Activated CD4-positive, alpha-beta T cell treated with anti-CD3 and anti-CD28 coated beads, Interleukin-10, Interleukin-2, amounts not matched to agents 100 ng/mL and 50 ng/mL, durations not matched to agents 16 hours and 8 hours (primary cell): ENCODE results near the gene RPN2.
A peak's percentile ranks its signal among the peaks of the same experiment; 100 is the strongest.

ENCODE experiments used
- DNase-seq: peaks from one replicate; pipeline ENCODE4 v3.0.0-alpha.2; 2020

Gene RPN2

DNA sequence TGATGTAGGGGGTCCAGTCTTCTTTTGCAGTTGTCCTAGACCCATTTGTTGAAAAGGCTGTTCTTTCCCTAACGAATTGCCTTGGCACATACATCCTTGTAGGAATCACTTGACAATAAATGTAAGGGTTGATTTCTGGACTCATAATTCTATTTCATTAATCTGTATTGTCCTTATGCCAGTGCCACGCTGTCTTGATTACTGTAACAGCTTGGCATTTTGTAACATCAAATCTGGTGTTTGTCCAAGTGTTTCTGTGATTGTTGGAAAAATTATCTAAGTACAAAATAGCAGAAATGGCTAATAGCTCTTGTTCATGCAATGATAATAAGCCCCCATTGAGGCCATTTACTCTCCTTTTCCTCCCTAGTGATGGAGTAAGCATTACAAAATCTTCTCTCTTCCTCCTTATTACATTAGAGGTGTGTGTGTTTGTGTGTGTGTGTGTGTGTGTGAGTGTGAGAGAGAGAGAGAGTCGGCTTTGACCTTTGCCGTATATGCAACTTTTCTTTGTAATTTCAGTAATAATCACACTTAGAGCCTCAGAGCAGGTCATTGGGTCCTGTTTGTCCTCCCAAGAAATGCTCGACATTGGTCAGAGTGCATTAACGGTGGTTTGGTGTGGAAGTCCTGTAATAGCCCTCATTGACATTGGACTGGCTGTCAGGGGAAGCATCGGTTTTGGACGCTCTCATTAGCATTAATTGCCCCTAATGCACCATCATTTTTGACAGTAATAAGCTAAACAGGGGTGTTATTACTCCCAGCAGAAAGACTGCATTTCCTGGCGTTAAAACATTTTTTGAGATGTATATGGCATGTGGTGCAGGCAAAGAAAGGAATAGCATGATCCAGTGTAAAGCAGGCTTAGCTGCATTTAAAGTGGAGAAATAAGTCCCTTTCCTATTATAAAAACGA, 40.9 kb downstream of the RPN2 start:
- no peak for DNase-seq

DNA sequence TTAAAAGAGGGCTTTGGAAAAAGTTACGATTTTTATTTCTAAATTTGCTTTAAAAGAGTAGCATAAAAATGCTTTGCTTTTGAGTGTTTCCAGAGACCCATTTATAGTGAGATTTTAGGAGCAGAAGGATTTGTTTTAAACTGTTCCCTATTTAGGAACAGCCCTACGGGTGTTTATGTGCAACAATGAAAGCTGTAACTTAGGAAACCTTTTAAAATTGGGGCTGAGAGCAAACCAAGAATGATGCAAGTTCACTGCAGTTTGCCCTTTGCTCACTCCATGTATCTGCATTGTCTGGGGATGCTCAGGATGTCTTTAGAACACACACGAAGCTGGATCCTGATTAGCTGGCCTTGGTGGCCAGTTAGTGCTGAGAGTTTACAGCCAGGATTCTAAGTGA, 41.6 kb downstream of the RPN2 start:
- DNase-seq, result no peak

DNA sequence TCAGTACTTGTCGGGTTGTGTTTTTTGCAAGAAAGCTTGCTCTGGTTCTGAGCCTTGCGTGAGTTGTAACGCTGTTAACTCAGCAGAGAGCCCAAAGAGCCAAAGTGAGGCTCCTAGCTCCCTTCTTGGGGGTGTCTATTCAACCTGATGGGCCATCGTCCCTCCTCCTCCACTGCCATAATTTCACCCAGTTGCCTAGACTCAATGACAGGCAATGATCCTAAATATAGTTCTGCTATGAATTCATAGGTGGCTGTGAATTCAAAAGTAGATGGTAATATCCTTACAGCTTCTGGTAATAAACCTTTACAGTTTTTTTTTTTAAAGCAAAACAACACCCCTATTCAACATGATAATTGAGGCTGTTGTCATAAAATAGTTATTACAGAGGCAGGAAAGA, 43.0 kb downstream of the RPN2 start:
- no peak for DNase-seq

DNA sequence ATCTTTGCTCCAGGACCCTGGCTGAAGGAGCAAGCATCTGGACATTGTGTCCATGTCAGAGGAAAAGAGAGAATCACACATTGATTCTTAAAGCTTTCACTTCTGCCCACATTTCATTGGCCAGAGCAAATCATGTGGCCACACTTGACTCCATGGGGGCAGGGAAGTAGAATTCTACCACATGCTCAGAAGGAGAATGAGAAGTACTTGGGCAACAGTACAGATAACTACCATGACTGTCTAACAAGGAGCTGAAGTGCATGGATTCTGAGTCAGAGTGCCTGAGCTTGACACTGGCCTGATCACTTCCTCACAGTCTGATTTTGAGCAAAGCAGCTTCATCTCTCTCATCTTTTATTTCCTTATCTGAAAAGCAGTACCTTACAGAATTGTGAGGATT, 43.9 kb downstream of the RPN2 start:
- peak; percentile 18 for DNase-seq

DNA sequence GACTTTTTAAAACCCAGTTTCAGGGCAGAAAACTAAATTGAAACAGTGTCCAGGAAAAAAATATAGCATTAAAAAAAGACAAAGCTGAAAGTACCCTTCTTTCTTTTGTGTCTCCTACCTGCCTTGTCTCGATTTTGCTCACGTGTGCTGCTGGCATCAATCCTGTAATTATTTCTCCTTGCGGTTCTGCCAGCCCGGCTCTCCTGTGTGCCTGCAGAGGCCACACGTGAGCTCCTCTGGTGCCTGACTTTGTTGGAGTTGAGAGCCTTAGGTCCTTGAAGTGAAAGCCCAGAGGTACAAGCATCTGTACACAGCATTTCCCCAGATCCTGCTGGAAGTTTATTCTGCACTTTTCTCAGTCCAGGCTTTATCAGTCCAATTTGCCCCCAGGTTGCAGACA, 46.0 kb downstream of the RPN2 start:
- DNase-seq, result no peak

DNA sequence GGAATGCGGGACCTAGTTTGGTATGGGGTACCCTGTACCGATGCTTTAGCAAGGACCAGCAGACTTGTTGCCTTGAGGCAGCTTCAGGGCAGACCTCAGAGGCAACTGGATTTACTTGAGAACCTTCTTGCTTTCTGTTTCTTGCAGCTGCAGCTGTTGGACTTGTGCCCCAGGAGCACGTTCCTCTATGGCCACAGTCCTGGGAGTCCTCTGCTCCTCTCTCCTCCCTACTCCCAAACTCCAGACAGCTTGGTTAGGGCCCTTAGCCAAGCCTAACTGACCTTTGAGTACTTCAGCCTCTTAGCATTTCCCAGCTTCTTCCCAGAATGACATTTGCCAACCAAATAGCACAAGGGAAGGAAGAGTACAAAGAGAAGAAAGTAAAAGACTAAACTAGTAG, 47.8 kb downstream of the RPN2 start:
- DNase-seq, result no peak

DNA sequence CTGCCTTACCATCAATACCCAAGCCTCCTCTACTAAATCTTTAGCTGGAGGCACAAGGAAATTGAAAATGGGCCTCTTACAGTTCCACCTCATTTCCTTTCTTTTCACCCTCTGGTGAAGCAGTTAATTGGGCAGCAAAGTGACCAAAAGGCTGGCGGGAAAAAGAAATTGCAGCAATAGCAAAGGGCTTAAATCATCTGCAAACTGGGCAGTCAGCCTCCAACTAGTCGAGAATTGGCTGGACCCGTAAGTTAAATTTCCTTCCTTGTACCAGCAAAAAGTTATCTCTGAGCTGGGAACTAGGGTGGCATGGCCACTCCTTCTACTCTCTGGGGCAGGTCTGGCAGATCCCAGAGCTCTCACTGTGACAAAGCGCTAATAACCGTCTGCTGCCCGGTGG, 49.0 kb downstream of the RPN2 start:
- no peak for DNase-seq

DNA sequence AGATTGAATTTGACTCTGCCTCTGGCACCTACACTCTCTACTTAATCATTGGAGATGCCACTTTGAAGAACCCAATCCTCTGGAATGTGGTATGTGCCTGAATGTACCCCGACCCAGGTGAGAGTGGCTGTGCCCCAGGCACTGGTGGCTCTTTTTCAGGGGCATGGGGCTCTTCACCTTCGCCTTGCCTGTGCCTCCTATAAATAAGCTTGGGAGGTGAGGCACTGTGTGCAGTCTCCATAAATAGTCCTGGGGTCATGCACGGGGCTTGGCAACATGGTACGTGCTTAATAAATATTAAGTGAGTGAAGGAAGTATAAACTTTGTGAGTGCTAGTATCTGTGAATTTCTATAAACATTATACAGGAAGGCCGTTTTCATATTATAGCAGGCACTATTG, 49.5 kb downstream of the RPN2 start:
- DNase-seq, result no peak

DNA sequence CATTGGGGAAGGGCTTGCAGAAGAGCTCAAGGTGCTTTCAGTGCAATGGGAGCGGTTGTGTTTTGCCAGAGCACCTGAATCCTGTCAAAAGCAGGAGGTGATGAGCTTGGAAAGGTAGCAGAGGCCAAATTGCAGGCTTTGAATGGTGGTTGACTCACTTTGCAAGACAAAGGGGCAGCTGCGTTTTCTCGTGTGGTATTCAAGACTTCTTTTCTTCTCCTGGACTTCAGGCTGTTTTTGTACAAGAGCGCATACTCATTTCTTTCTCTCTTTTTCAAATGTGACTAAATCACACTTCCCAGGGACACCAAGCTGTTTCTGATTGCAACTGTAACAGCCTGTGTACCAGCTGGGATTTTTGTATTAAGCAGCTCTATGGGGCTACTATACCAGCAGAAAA, 50.2 kb downstream of the RPN2 start:
- no peak for DNase-seq

DNA sequence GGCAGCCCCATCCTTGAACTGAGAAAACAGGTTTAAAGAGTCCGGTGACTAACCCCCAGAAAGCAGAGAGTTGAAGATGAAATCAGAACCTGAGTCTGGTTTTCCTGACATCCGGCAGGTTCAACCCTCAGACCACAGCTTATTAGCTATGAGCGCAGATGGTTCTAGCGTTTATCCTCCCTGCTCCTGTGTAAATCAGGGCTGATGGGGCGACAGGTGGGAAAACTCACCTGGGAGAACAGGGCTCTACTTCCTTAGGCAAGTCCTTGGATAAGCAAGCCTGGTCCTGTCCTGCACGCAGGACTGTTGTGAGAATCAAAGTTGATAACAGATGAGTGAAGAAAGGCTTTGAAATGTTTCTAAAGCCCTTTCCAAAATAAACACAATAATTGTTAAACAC, 51.1 kb downstream of the RPN2 start:
- DNase-seq, result no peak

DNA sequence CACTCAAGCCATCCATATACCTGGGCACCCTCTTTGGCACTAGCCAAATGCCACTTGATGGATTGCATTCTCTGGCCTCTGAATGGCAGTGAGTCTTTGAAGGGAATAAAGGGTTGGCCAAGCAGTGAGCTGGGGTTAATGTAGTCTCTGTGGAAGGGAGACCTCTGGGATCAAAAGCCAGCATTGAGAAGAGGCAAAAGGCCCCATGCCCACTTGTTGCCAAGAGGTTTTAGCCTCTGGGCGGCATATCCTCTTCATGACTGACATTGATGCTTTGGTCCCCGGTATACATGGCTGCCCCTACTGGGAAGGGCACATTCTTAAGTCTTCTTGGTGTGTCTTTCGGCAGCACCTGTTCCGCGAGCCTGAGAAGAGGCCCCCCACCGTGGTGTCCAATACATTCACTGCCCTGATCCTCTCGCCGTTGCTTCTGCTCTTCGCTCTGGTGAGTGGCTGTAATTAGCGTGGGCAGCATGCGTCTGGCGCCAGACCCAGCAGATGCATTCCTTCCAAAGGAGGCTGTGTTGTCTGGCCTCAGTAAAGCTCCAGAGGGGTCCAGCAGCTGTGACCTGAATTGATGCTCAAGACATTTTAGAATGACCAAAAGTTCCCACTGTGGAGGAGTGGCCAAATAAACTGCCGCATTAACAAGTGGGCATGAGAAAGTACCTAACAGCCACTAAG, 53.0 kb downstream of the RPN2 start:
- DNase-seq, result no peak

DNA sequence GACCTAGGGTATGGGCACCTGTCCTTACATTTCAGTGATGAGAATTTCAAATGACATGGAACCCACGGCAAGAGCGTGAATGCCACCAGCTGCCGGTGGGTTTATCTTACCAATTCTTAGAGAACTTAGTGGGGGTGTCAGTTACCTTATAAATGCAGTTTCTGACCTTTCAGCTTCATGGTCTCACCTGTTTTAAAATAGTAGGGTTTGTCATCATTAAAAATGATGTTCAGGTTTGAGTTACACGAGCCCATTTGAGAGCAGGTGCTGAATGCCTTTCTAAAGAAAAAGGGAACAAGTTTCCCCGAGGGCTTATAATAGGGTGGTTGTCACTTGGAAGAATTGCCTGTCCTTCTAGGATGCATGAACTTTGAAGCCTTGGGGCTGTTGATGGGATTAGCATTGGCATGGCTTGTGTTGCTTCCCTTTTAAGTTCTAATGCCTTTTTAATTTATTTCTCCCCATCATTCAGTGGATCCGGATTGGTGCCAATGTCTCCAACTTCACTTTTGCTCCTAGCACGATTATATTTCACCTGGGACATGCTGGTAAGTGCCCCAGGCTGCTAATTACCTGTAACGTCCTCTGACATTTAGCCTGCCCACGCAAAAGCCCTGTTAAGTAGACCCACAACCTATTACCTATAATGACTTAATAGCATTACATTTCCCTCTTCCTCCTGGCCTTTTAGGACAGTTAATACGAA, 54.6 kb downstream of the RPN2 start:
- DNase-seq, result no peak

DNA sequence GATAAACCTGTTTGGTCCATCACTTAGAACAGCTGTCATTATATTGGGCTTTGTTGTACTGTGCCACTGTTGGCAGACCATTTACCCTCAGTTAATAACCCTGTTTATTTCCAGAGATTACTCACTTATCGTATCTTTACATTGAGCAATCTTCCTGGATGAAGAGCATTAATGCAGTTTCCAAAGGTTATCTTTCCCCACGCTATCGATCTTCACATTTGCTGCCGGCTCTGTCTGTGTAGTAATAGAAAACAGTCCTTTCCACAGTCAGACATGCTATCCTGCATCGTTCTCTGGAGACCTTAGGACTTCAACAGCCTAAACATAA, 55.1 kb downstream of the RPN2 start:
- DNase-seq, result no peak

DNA sequence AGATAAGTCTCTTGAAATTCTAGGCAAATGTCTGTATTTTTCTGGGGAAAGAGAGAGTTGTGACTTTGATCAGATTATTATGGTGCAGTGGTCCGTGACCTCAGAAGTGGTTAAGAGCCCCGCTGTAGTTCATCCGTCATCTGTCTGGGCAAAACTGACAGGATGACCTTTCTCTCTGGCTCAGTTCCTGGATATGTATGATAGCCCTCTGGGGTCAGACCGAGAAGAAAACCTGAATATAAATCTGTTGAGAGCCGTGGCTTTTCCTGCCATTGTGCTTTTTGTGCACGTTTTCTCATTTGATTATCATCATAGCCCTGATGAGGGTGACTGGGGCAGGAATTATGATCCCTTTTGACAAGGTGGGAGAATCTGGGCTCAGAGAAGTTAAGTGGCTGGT, 55.9 kb downstream of the RPN2 start:
- DNase-seq, result no peak

DNA sequence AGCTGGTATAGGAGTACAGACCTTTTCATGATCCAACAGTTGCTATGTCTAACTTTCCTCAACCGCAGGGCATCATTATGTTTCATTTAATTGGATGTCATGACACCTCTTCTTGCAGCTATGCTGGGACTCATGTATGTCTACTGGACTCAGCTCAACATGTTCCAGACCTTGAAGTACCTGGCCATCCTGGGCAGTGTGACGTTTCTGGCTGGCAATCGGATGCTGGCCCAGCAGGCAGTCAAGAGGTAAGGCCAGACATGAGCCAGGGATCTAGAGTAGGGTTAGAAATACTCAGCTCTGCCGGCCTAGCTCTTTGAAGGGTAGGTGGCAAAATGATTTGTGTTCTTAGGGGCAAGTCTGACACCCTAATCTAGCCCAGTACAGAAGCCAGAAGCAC, 57.3 kb downstream of the RPN2 start:
- no peak for DNase-seq

DNA sequence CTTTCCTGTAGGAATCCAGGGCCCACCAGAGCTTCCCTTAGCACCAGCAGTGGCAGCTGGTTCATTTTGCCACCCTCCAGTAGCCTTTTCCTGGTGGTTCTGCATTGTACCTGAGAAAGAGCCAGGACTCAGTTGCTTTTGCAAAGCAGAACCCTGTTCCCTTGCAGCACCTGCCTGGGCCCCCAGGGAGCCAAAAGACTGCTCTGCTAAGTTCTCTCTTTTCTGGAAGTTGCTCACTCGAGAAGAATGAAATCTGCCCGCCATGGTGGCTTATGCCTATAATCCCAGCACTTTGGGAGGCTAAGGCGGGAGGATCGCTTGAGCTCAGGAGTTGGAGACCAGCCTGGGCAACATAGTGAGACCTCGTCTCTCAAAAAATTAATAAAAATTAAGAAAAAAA, 58.5 kb downstream of the RPN2 start:
- no peak for DNase-seq

DNA sequence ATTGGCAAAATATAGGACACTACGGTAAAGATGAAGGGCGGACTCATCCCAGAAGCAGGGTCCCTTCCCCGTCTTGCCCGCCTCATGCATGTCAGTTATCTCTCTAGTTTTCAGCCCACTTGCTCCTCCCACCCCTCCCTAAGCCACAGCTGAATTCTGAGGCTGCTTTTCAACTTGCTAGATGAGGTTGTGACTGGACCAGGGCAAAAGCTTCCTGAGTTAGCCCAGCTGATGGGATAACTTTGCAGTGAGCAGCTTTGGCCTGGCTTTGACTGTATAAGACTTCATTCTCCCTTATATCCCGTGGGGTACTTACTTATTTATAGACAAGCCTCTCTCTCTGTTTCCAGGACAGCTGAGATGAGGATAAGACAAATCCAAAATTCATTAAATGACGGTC, 59.3 kb downstream of the RPN2 start:
- no peak for DNase-seq

DNA sequence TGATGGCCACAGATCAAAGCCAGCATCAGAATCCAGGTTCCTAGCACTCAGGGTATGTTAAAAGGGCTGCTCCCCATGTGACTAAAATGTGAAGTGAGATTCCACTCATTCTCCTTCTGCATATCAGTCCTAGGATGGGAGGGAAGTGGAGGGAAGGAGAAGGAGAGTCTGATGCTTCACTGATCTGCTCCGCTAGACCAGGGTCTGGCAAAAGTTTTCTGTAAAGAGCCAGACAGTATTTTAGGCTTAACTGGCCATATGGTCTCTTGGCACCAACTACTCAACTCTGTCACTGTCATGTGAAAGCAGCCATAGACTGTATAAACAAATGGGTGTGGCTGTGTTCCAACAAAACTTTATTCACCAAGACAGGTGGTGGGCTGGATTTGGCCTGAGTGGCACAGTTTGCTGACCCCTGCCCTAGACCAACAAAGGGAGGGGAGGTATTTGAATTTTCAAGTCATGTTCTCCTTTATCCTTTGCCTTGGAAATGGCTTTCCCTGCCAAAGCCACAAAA, 59.9 kb downstream of the RPN2 start:
- no peak for DNase-seq

DNA sequence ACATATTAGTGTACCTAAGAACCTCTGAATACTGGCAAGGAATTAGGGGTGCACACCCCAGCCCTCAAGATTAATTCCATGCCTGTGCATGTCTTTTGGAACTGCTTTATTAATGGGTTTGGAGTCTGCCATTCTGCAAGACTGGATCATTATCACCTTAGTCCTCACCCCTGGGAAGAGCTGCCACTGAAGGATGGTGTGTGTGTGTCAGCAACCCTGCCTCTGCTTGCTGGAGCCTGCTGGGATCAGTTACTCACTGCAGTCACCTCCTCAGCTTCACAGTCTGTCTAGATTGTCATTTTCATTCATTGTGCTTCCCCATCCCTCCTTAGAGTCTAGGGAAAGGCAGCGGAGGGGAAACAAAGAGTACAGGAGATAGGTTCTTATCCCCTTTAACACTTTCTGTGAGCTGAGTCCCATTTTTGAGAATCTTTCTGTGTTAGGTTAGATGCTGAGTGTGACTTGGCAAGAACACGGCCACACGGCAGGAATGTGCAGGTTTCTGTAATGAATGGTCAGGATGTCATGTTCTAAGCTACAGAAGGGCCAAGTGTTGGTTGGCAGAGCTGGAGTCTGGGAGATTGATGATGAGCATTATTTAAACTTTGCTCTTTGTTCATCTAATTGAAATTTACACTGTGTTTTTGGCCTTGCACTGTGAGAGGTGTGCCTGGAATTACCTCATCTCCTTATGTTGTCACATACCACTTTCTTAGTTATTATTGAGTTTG, 61.4 kb downstream of the RPN2 start:
- DNase-seq, result no peak

DNA sequence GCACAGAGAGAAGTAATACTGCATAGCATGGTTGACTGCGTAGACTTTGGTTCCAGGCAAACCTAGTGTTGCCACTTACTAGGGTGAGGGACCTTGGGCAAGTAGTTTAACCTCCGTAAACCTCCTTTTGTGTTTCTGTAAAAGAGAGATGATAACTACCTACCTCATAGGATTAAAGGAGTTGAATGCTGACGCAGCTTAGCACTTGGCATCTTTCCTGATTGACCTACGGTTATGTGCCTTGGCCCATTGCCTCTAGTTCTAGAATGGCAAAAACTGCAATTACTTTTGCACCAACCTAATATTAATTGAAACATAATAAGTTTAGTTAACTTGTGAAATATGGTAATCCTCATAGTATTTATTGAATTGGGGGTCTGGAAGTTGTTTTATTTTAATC, 63.4 kb downstream of the RPN2 start:
- no peak for DNase-seq

DNA sequence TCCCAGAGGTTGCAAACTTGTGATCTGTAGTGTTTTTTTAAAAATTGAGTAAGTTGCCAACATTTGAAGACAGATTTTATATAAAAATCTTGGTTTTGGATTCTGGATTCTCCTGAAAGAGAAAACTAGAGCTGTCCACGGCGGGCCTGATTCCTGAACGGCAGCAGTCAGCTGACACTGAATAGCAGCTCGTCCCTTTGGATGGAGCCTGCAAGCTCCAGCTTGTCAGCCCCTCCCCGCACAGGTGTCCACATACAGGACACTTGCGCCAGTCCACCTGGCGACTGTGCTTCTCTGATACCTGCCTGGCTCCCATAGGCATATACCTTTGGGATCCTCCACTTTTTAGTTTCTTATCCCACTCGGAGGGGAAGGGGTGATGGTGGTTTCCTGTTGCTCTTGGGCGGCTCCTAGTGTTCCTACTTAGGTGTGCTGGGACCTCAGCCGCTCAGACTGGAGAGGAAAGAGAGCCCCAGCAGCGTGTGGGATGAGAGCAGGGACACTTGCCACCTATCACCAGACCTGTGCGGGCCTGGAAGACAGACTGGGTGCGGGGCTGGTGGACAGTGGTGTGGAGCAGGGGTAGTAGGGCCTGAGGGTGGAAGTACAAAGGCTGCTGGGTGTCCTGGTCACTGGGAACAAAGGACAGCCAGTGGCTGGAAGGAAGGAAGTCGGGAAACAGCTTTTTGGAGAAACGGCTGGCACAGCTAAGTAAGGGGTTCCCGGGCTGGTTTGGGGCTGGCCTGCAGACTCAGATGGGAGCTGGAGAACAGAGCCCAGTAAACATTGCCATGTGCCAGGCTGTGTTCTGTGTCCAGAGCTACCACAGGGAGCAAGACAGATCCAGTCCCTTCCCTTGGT, 64.2 kb downstream of the RPN2 start:
- DNase-seq, result no peak

DNA sequence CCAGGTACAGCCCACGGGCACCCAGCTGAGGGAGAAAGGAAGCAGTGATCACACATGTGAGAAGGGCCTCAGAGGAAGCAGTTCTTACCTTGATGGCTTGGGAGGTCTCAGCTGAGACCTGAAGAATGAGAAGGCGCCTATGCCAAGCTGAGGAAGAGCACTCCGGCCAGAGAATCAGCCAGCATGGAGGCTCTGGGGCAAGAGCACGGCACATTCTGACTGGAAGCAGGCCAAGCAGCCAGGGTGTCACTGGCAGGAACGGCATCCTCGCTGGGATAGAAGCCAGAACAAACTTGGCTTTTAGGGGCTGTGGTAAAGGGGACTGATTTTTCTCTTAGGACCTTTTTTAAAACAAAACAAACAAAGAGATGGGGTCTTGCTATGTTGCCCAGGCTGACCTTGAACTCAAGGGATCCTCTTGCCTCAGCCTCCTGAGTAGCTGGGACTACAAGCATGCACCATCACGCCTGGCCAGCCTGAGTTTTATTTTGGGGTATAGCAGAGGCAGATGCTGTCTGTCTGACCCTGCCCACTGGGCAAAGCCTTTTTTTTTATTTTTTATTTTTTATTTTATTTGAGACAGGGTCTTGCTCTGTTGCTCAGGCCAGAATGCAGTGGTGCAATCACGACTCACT, 64.9 kb downstream of the RPN2 start:
- no peak for DNase-seq
